GM19025 (cell line): ENCODE measurements around the gene COG4.
"Not testable (repeated sequence)": the region's sequence is repeated elsewhere in the genome, so short reads cannot be mapped to it uniquely, and the experiment has no call there.

Experiments used
- ATAC-seq: cut with Tn5 transposase; IDR thresholded peaks from one replicate; pipeline ENCODE4 v1.9.1; 2021; ENCODE audit warnings: mild to moderate bottlenecking, low read depth, moderate library complexity; ENCODE audit not compliant: unreplicated experiment

COG4 gene

DNA sequence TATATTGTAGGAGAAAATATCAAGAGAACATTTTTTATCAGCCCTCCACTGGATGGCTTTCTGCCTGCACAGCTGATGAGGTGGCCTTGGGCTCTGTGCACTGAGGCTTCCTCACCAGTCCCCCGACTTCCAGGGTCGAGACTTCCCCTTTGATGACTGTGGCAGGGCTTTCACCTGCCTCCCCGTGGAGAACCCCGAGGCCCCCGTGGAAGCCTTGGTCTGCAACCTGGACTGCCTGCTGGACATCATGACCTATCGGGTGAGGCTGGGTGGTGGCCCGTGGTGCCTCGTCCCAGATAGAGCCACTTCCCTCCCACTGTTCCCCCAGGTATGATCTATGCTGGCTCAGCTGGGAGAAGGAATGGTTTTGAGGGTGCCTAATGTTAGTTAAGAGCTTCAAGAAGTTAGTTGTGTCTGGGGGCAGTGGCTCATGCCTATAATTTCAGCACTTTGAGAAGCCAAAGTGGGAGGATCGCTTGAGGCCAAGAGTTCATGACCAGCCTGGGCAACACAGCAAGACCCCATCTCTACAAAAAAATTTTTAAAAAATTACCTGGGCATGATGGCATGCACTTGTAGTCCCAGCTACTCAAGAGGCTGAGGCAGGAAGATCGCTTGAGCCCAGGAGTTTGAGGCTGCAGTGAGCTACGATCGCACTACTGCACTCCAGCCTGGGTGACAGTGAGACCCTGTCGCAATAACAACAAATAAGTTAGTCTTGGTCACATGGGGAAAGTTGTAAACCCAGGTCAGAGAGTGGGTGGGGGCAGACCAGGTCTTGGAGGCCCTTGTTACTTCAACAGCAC lies 57.2 kb downstream of the COG4 start:
- ATAC-seq: no peak

- no peak for ATAC-seq
Observed at GRCh38 chr16:70463235-70463634, 60.1 kb downstream of the COG4 start.

DNA sequence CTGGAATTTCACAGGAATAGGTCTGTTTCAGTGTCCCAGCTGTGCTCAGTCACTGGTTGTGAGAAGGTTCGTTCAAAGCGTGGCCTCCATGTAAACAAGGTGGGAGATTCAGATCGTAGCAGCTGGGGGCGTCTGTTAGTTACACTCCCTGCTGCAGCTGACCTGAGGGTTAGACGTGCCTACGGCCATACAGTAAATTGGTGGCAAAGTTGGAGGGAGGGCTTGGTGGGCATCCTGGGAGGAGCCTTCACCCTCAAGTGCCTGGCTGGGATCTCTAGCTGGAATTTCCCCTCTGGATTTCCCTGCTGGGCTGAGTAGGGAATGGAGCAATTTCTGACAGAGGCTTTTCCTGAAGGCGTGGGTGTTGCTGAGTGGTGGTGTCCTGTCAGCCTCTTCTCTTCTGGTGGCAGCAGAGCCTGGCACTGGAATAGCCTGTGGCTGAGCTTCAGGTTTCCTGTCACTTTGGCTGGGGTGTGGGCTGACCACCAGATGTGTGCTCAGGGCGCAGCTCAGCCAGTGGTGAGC lies 62.6 kb downstream of the COG4 start:
- no peak for ATAC-seq

DNA sequence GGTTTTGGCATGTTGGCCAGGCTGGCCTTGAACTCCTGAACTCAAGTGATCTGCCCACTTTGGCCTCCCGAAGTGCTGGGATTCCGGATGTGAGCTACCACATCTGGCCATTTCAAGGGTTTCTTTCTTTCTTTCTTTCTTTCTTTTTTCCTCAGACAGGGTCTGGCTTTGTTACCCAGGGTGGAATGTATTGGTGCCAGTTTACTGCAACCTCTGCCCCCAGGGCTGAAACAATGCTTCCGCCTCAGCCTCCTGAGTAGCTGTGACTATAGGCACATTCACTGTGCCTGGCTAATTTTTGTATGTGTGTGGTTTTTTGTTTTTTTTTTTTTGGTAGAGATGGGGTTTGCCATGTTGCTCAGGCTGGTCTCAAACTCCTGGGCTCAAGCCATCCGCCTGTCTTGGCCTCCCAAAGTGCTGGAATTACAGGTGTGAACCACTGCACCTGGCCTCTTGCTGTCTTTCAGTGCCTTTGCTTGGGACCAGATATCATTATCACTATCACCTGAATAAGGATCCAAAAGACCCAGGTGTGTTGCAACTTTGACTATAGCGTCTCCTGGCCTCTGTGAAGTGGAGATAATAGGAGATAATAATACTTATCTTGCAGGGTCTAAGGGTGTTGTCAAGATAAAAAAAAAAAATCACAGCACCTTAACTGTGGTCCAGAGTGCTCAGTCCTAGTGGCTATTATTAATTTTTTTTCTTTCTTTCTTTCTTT lies 65.7 kb downstream of the COG4 start:
- ATAC-seq: no peak

DNA sequence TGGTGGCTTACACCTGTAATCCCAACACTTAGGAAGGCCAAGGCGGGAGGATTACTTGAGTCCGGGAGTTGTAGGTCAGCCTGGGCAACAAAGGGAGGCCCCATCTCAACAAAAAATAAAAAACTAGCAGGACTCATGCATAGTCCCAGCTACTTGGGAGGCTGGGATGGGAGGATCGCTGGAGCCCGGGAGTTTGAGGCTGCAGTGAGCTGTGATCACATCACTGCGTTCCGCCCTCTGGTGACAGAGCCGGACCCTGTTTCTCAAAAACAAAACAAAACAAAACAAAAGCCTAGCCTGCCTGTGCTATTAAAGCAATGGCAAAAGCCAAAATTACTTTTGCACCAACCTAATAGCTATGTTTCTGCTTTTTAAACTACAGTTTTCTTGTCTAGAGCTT lies 67.4 kb downstream of the COG4 start:
- no peak for ATAC-seq

DNA sequence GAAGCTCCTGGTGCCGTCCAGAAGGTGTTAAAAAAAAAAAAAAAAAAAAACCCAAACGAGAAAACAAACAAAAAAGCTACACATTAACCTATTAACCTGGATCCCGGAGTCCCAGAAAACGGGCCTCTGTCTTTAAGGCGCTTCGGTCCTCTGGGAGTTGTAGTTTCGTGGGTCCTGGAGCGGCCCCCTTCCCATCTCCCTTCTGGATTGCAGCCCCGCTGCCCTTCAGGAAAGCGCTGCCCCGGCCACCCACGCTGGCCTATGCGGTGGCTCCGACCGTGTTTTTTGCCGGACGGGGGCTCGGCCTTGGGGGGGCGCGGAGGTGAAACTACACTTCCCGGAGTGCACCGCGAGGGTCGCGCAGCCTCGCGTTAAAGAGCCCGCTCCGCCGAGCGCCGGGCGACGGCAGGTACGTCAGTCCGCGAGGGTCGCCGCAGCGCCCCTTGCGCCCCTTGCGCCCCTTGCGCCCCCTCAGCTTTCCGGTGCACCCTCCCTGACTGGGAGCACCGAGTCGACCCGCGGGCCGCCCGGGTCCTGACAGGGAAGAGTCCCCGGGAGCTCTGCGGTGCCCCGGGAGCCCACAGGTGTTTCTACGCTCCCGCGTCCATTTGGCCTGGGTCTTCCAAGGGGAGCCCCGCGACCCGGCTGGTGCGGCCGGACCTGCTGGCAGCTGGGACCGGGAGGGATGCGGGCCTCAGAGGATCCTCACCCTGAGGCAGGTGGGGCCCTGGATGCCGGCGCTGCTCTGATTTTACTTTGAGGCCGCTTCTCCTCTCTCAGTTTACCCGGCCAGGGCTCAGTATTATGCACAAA lies 68.9 kb downstream of the COG4 start, which contains the start of gene FCSK:
TSS of gene FCSK (plus strand) at position 374 of the 813 bp plus-strand sequence. CDS start 8,596 bp downstream, outside the sequence.
- peak; percentile 87 for ATAC-seq

DNA sequence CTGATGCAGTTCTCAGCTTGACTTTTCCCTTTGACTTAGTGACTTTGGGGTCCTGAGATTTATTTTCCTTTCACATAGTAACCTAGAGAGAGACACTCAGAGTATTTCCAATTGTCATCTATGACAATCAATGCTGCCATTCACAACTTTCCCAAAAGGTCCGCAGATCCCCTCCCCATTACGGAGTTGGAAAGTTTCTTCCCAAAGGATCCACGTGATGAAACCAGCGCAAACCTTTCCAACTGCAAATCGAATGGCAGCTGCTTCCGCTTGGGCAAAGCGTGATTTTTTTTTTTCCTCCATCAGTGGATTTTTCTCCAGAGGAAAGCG lies 69.5 kb downstream of the COG4 start:
- no peak for ATAC-seq

DNA sequence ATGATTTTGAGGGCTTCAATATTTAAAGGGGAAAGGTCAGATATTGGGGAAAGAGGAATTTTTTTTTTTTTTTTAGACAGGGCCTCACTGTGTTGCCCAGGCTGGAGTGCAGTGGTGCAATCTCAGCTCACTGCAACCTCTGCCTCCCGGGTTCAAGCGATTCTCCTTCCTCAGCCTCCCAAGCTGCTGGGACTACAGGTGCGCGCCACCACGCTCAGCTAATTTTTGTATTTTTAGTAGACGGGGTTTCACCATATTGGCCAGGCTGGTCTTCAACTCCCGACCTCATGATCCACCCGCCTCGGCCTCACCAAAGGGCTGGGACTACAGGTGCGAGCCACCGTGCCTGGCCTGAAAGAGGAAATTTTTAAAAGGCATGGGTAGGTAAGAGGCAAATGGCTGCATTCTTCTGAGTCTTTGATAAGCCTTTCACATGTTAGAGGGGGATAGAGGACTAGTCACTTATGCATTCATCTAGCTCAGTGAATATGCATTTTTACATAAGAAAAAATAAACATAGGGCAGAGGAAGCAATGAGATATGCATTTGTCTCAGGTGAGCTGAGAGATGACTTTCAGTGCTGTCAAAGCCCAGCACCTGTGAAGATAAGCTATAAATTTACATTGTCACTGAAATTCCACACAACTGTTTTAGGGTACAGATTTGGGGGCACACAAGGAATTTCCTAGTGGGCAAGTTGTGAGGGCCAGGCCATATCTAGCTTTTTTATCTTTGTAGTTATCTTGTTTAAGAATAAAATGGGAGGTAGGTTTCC lies 70.0 kb downstream of the COG4 start:
- no peak for ATAC-seq

DNA sequence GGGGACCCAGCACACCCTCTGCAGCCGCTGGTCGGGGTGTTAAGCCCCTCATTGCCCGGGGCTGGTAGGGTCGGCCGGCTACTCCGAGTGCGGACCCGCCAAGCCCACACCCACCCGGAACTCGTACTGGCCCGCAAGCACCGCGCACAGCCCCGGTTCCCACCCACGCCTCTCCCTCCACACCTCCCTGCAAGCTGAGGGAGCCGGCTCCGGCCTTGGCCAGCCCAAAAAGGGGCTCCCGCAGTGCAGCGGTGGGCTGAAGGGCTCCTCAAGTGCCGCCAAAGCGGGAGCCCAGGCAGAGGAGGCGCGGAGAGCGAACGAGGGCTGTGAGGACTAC lies 72.4 kb downstream of the COG4 start:
- ATAC-seq: not testable (repeated sequence)

GRCh38 chr16:70450142-70451003 lies 73.0 kb downstream of the COG4 start:
- ATAC-seq: not testable (repeated sequence)

GRCh38 chr16:70448075-70448474 lies 75.3 kb downstream of the COG4 start:
- ATAC-seq: no peak

DNA sequence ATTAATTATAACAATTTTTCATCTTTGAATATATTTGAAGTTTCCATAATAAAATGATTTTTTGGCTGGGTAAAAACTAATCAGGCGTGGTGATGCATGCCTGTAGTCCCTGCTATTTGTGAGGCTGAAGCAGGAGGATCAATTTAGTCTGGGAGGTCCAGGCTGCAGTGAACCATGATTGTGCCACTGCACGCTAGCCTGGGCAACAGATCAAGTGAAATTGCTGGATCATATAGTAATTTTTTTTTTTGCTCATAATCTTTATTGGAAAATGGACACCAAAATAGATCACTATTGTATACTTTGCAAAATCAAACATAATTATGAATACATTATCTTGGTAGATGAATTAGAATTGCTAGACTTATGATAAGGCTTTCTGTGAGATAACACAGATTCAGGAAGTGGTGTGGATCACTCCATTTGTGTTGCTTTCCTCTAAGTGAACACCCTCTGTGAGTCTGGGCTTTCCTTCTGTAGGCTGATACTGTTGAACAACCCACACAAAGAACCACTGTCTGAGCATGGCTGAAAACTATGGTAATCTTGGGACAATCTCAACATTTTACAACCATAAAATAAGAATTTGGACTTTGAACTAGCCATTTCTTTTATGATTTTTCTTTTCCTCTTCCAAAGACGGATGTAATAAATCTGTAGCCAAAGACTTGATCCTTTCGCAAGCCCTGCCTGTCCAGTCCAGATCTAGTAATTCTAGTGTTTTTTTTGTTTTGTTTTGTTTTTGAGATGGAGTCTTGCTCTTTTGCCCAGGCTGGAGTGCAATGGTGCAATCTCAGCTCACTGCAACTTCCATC lies 78.9 kb downstream of the COG4 start:
- ATAC-seq: no peak

- ATAC-seq: no peak
Observed at GRCh38 chr16:70442344-70442743, 81.0 kb downstream of the COG4 start.

GRCh38 chr16:70441406-70441990 lies 81.9 kb downstream of the COG4 start:
- no peak for ATAC-seq

GRCh38 chr16:70440009-70440692 lies 83.2 kb downstream of the COG4 start:
- no peak for ATAC-seq

DNA sequence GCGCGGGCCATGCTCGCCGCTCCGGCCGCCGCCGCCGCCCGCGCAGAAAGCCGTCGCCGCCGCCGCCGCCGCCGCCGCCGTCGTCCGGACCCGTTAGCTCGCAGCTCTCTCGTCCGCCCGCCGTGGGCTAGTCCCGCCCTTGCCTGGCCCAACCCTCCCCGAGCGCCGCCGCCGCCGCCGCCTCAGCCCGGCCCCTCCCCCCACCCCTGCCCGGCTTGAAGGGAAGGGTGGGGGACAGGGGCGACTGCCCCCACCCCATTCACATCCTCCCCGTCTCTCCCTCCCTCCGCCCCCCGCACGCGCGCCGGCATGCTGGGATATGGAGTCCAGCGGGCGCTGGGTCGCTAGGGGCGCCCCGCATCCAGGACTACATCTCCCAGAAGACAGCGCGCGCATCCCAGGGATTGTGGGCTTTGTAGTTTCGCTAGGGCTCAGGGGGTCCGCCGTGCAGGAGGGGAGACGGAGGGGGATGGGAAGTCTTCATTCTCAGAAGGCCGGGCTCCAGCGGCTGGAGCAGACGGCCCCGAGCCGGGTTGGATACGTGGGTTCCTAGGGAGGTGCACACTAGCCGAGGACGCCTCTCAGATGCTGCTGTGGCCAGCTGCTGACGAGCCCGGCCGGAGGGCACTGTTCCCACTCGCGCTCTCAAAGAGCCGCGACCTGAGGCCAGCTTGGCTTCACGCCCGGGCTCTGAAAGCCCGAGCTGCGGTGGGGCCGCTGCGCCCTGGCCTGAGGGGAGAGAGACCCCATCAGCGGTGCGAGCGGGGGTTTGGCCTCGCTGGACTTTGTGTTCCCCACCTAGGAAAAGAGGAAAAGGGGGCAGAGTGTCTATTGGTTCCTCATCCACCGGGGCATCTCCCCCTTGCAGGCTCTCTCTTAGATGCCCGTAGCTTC lies 84.1 kb downstream of the COG4 start, which contains the start of gene ST3GAL2:
TSS of gene ST3GAL2 (minus strand) at position 132 of the 894 bp plus-strand sequence. CDS start 40,570 bp downstream, outside the sequence.
- ATAC-seq: peak; percentile 86
